ENCODE results near the gene GPATCH4. TPM values are rescaled to one million over a fixed set of nuclear protein-coding genes. Genes with fewer than 3 reads are reported as not detected.
A peak's percentile ranks its signal among the peaks of the same experiment; 100 is the strongest.

The GPATCH4 gene
- total RNA-seq, 1 experiment from 2014 or later, result 71.7 TPM

DNA sequence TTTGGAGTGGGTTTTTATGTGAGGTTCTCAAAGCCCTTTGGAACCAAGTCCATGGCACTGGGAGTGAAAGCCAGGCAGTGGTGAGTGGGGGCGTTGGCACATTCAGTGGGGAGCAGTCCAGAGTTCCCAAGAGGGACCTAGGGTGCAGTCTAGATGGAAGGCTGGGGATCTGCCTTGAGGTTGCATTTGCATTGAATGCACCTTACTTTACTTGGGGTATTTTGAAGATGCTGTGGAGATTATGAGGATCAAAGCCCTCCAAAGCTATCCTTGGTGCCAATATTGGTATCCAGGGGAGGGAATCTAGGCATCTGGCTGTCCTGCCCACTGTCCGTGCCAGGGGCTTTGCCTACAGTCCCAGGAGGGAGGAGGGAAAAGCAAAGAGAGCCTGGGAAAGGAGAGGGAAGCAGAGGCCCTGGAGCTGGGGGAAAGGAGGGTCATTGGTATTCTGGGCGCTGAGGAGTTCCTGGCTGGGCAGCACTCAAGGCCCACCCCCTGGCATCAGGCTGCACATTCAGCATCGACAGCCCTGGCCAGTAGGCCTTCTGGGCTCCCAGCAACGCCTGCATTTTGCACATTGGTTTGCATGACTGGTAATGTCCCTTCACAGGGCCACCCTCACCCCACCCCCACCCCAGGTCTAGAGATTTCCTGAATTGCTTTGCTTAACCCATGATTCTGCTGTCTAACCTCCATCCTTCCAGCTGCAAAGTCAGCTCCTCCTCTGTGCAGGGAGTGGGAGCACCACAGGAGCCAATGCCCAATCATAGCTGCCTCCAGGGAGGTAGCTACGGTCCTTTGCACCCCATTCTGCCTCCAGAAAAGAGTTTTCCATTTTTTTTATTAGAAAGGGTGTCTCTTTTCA is 39.8 kb upstream of the GPATCH4 start:
- no peak overlapping the region for H2AK5ac ChIP-seq (ENCODE audit: insufficient read length, low read length)
- Mint-ChIP-seq H3K9me3 (no peaks in the 10 kb centered on the region; a peak in 1 of 5 replicates), H3K36me3 (ENCODE audit: insufficient read depth in 1 of 3, low read depth in 3 of 3) (no peaks in the 10 kb centered on the region), H3K4me3 (peak overlapping the region; percentile 51 to 82), H3K27me3 (ENCODE audit: low read depth) (peaks cover 93% of the 10 kb centered on the region), H3K4me1 (peaks cover 22 to 34% of the 10 kb centered on the region in 2 experiments), H3K27ac (no peak overlapping the region)
- WGBS (ENCODE audit: extremely low coverage, insufficient read length, low lambda C conversion rate), result no CpG with 5 or more reads among the region's 6 CpGs
- H4K5ac ChIP-seq (ENCODE audit: insufficient read length, low read depth, low read length), result no peak overlapping the region
- no peaks in the 10 kb centered on the region for H3K79me1 ChIP-seq (ENCODE audit: insufficient read depth, low read depth, low read length, poor library complexity, severe bottlenecking)
- no peak overlapping the region for H2AFZ ChIP-seq (ENCODE audit: low read length)
- H4K8ac ChIP-seq (replicated peaks; ENCODE audit: insufficient read length, low read depth, low read length), result no peak overlapping the region
- no peak overlapping the region for H3K9ac ChIP-seq (ENCODE audit: extremely low read depth, insufficient read length, low read length)
- DNase-seq, result no peak
- no peak overlapping the region for H3K18ac ChIP-seq (ENCODE audit: insufficient read length, low read depth, low read length)
- H3K9me3 ChIP-seq (ENCODE audit: control insufficient read depth, low read depth, low read length), result no peaks in the 10 kb centered on the region
- no peak overlapping the region for H3K23ac ChIP-seq (ENCODE audit: insufficient read length, low read depth, low read length)
- H2BK5ac ChIP-seq (ENCODE audit: insufficient read length, low read length), result no peak overlapping the region
- peaks cover 4% of the 10 kb centered on the region; the same call in 1 of the 2 replicates for H3K4me1 ChIP-seq (ENCODE audit: insufficient read depth, low read length)
- H2BK15ac ChIP-seq (ENCODE audit: low read depth, low read length), result no peak overlapping the region
- H3K4ac ChIP-seq (ENCODE audit: low read depth, low read length), result no peak overlapping the region
- H2BK120ac ChIP-seq (ENCODE audit: low read depth, low read length, poor library complexity, severe bottlenecking), result no peak overlapping the region
- H3K14ac ChIP-seq (ENCODE audit: insufficient read depth, low read length), result no peak overlapping the region
- TF ChIP-seq, protein P1, sequence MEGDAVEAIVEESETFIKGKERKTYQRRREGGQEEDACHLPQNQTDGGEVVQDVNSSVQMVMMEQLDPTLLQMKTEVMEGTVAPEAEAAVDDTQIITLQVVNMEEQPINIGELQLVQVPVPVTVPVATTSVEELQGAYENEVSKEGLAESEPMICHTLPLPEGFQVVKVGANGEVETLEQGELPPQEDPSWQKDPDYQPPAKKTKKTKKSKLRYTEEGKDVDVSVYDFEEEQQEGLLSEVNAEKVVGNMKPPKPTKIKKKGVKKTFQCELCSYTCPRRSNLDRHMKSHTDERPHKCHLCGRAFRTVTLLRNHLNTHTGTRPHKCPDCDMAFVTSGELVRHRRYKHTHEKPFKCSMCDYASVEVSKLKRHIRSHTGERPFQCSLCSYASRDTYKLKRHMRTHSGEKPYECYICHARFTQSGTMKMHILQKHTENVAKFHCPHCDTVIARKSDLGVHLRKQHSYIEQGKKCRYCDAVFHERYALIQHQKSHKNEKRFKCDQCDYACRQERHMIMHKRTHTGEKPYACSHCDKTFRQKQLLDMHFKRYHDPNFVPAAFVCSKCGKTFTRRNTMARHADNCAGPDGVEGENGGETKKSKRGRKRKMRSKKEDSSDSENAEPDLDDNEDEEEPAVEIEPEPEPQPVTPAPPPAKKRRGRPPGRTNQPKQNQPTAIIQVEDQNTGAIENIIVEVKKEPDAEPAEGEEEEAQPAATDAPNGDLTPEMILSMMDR (conservative IDR thresholded peaks at IDR 0.05), result no peak
- no peak overlapping the region for H4K91ac ChIP-seq (ENCODE audit: insufficient read length, low read depth, low read length)
- H3K56ac ChIP-seq (ENCODE audit: insufficient read length, low read depth, low read length), result no peak overlapping the region
- peak overlapping the region; percentile 92 for H3K4me2 ChIP-seq (ENCODE audit: insufficient read depth, insufficient read length, low read length)
- peaks cover 10% of the 10 kb centered on the region; the same call in 1 of the 2 replicates for H3K27me3 ChIP-seq (ENCODE audit: insufficient read depth, low read length)
- H4K20me1 ChIP-seq (ENCODE audit: control insufficient read depth, insufficient read depth, insufficient read length), result no peaks in the 10 kb centered on the region
- H2BK20ac ChIP-seq (ENCODE audit: low read depth, low read length, poor library complexity, severe bottlenecking), result no peak overlapping the region
- no peak overlapping the region for H3T11ph ChIP-seq (ENCODE audit: low read length)
- H3K27ac ChIP-seq (ENCODE audit: insufficient read length, low read depth, low read length), result no peak overlapping the region
- H3K79me2 ChIP-seq (ENCODE audit: insufficient read depth, low read length), result no peaks in the 10 kb centered on the region
- H3K23me2 ChIP-seq (ENCODE audit: insufficient read length, low read depth, low read length, poor library complexity, severe bottlenecking), result peaks cover 11% of the 10 kb centered on the region
- H2BK12ac ChIP-seq (ENCODE audit: insufficient read length, low read depth, low read length), result no peak overlapping the region
